RWPE2 (cell line): ENCODE results near the gene FADS1.
A peak's percentile ranks its signal among the peaks of the same experiment; 100 is the strongest.

Experiments used
- ATAC-seq: fragments of 200-7000 bp; cut with Tn5 transposase; 3 replicates; pipeline ENCODE4 v1.9.1; 2021; ENCODE audit warnings: low read depth
- DNase-seq: peaks from one replicate; pipeline ENCODE4 v3.0.0-alpha.2; 2020; ENCODE audit warnings: low spot score
- H3K27ac ChIP-seq: fragments of 450-650 bp; 2 replicates; pipeline ENCODE4 v1.5.1; 2017; ENCODE audit warnings: mild to moderate bottlenecking; ENCODE audit not compliant: poor library complexity, severe bottlenecking
- H3K27me3 ChIP-seq: fragments of 250-450 bp; sonication (Bioruptor Pico); 2 replicates; pipeline ENCODE4 v1.5.1; 2021; ENCODE audit warnings: mild to moderate bottlenecking, moderate library complexity; ENCODE audit not compliant: insufficient read depth, poor library complexity, severe bottlenecking
- H3K36me3 ChIP-seq: fragments of 250-450 bp; sonication (Bioruptor Pico); 2 replicates; pipeline ENCODE4 v1.5.1; 2020; ENCODE audit warnings: low read depth, mild to moderate bottlenecking, moderate library complexity
- H3K4me1 ChIP-seq: fragments of 250-450 bp; sonication (Bioruptor Pico); 2 replicates; pipeline ENCODE4 v1.5.1; 2021; ENCODE audit warnings: mild to moderate bottlenecking, moderate library complexity; ENCODE audit not compliant: insufficient read depth, poor library complexity, severe bottlenecking
- H3K4me3 ChIP-seq: fragments of 250-450 bp; sonication (Bioruptor Pico); 2 replicates; pipeline ENCODE4 v1.5.1; 2021; ENCODE audit warnings: mild to moderate bottlenecking, moderate library complexity; ENCODE audit not compliant: severe bottlenecking
- H3K9me3 ChIP-seq: fragments of 250-450 bp; sonication (Bioruptor Pico); 2 replicates; pipeline ENCODE4 v1.5.1; 2021; ENCODE audit warnings: mild to moderate bottlenecking, moderate library complexity; ENCODE audit not compliant: severe bottlenecking
- TF ChIP-seq, protein P1 (sequence below): fragments of 450-650 bp; IDR thresholded peaks from one replicate; pipeline ENCODE4 v1.5.1; 2017; ENCODE audit warnings: mild to moderate bottlenecking, moderate library complexity; ENCODE audit not compliant: poor library complexity, severe bottlenecking

The FADS1 gene

DNA sequence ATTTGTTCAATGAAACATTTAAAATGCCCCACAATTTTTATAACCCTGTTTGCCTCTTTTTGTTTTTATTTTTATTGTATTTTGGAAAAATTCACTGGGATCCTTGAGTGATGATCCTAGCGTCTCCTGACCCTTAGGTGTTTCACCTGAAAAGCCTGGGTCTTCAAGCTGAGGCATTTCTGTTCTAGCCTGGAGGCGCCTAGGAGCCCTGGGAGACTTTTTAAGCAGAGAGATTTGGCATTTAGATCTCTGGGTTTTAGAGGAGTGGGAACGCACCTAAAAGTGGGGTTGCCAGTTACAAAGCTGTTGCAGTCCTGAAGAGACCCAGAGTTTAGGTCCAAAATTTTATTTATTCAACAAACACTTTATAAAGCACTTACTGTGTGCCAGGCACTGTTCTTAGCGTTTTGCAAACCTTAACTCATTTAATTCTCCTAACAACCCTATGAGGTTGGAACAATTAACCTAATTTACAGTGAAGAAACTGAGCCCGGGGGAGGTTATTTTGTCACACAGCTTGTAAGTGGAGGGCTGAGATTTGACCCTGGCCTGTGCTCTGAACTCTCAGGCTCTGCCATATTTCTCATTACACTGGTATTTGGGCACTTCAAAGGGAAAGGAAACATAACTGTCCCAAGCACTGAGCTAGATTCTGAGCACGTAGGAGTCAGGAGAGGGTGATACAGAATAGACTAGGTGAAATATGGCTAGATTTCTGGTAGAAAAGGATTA lies 834 bp upstream of the FADS1 start:
- H3K4me1 ChIP-seq, result peaks cover 38% of the 10 kb centered on the region
- H3K27me3 ChIP-seq, result no peaks in the 10 kb centered on the region
- H3K27ac ChIP-seq, result peak overlapping the region; percentile 92
- peak overlapping the region; percentile 67 for H3K4me3 ChIP-seq
- H3K9me3 ChIP-seq, result no peaks in the 10 kb centered on the region
- H3K36me3 ChIP-seq, result peaks cover 25% of the 10 kb centered on the region
- TF ChIP-seq, protein P1, sequence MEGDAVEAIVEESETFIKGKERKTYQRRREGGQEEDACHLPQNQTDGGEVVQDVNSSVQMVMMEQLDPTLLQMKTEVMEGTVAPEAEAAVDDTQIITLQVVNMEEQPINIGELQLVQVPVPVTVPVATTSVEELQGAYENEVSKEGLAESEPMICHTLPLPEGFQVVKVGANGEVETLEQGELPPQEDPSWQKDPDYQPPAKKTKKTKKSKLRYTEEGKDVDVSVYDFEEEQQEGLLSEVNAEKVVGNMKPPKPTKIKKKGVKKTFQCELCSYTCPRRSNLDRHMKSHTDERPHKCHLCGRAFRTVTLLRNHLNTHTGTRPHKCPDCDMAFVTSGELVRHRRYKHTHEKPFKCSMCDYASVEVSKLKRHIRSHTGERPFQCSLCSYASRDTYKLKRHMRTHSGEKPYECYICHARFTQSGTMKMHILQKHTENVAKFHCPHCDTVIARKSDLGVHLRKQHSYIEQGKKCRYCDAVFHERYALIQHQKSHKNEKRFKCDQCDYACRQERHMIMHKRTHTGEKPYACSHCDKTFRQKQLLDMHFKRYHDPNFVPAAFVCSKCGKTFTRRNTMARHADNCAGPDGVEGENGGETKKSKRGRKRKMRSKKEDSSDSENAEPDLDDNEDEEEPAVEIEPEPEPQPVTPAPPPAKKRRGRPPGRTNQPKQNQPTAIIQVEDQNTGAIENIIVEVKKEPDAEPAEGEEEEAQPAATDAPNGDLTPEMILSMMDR, result no peak
- ATAC-seq (no peak), DNase-seq (no peak)

DNA sequence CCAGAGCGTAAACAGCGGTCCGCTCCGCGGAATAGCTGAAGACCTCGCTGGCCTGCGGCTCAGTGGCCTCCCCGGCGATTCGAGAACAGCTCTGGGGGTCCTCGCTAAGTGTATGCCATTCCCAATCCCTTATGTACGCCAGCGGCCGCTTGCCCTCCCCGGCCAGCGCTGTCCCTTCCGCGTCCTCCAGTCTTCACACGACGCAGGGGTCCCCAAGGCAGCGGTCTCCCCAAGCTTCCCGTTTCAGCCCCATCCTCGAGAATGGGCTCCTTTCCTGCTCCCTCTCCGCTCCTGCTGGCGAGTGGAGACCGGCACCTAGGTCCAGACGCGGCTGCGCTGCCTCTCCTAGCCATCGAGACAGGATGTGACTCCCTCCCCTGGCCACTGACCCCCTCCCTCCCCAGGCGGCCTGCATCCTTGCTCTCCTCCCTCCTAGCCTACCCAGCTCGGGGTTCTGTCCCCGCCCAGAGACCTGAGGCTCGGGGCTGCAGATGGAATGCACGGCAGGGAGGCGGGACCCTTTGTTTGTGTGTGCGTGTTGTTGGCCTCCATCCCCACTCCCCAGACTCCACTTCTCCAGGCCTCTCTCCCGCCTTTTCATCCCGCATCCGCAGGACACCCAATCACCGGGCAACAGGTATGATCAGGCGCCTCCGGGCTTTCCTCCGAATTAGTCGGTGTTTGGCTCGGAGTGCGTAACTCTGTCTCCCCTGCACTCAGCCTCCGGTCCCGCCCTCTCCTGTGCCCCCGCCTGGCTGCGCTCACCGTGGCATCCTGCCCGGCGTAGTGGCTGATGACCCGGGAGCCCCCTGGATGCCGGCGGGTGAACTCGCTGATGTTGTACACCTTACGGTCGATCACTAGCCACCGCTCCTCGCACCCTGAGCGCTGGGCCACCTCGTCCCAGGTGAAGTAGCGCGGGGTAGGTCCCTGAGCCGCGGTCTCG lies 740 bp downstream of the FADS1 start:
- ATAC-seq (peak; percentile 27), DNase-seq (peak; percentile 80)
- peaks cover 40% of the 10 kb centered on the region for H3K36me3 ChIP-seq
- peak overlapping the region; percentile 92 for H3K27ac ChIP-seq
- peaks cover 32% of the 10 kb centered on the region for H3K4me1 ChIP-seq
- TF ChIP-seq, protein P1, result no peak
- H3K27me3 ChIP-seq, result no peaks in the 10 kb centered on the region
- peak overlapping the region; percentile 67 for H3K4me3 ChIP-seq
- no peaks in the 10 kb centered on the region for H3K9me3 ChIP-seq

DNA sequence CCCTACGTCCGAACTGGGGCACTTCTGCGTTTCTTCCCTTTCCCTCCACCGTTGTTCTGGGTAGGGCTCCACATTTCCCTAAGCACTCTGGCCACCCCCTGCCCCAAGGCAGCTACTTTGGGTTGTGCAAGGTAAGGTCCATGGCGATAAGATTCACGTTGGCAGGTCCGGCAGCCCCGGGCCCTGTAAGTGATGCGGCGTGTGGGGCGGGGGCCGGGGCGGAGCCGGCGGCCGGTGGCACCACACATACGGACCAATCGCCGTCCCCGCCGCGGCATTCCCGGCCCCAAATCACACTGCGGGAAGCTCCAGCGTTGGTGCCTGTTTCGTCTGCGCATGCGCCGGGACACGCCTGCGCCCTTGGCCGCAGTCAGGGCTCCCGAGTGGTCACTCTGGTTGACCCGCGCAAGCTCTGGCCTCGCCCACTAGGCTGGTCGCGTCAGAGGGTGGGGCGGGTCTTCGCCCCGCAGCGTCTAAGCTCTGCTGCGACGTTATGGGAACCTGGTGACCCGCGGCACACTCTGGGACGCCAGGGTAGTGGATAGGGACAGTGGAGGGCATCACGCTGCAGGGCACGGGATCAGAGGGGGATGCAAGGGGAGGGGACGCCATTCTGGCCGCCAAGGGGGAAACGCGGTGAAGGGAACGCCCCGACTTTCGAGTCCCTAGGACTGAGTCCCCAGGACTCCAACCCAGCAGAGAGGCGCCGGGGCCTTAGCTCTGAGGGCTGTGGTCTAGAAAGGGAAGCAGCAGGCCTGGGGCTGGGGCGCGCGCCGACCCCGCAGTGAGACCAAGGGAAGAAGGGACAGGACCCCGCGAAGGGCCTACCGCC lies 1.6 kb downstream of the FADS1 start:
- ATAC-seq, result peak; percentile 67
- peaks cover 23% of the 10 kb centered on the region for H3K4me1 ChIP-seq
- H3K4me3 ChIP-seq, result peak overlapping the region; percentile 67

DNA sequence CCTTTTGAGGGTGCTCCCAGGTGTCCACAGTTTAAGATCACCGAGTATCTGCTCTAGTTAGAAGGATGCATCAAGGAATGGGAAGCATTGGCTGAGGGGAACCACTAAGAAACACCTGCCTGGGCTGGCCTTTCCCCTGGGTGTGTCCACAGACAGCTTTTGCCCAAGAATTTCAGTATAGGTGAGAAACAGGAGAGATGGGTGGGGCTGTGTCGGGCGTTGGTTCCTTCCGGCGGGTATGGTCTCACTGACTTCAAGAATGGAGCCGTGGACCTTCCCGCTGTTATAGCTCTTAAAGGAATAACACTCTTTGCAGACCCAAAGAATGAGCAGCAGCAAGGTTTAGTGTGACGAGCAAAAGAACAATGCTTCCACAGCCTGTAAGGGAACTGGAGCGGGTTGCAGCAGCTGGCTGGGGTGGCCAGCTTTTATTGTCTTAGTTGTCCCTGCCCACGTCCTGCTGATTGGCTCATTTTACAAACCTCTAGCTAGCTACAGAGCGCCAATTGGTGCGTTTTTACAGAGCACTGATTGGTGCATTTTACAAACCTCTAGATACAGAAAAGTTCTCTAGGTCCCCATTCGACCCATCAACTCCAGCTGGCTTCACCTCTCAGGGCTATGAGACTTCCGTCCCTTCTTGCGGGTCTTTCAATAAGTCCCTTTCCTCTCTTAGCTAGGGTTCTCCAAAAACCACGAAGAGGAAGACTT lies 2.4 kb downstream of the FADS1 start:
- Histone ChIP-seq H3K27me3 (no peaks in the 10 kb centered on the region), H3K4me3 (peak overlapping the region; percentile 67), H3K27ac (peak overlapping the region; percentile 92), H3K4me1 (peaks cover 16% of the 10 kb centered on the region), H3K9me3 (no peaks in the 10 kb centered on the region), H3K36me3 (peaks cover 57% of the 10 kb centered on the region)
- no peak for ATAC-seq
- DNase-seq, result no peak
- TF ChIP-seq, protein P1, result no peak

More for the DNA sequence above, 1.6 kb downstream of the FADS1 start:
- Histone ChIP-seq H3K27ac (peak overlapping the region; percentile 92), H3K36me3 (peaks cover 49% of the 10 kb centered on the region), H3K27me3 (no peaks in the 10 kb centered on the region), H3K9me3 (no peaks in the 10 kb centered on the region)
- TF ChIP-seq, protein P1, result no peak
- peak; percentile 94 for DNase-seq
